OCI-LY3 (cell line): Measurements from ENCODE around the gene RGS9.

ENCODE experiments used
- CTCF ChIP-seq: fragments of 200-600, 300-600 bp; sonication (generic); IDR thresholded peaks from 2 replicates; pipeline ENCODE4 v1.5.1; 2014; ENCODE audit warnings: antibody characterized with exemption, low read length, low read depth
- EZH2phosphoT487 ChIP-seq: fragments of 200-600 bp; shearing (Covaris generic); IDR thresholded peaks from 2 replicates; pipeline ENCODE4 v1.6.1; 2018; ENCODE audit warnings: antibody characterized with exemption, mixed run types, low read depth

- TF ChIP-seq CTCF = no peak
- no peak for TF ChIP-seq EZH2phosphoT487
These were observed 112.6 kb downstream of the RGS9 start for GRCh38 chr17:65249774-65250173.
